ENCODE measurements around the gene PCDHGA7.
"Not testable (repeated sequence)": the region's sequence is repeated elsewhere in the genome, so short reads cannot be mapped to it uniquely, and the experiment has no call there.

PCDHGA7 gene

DNA sequence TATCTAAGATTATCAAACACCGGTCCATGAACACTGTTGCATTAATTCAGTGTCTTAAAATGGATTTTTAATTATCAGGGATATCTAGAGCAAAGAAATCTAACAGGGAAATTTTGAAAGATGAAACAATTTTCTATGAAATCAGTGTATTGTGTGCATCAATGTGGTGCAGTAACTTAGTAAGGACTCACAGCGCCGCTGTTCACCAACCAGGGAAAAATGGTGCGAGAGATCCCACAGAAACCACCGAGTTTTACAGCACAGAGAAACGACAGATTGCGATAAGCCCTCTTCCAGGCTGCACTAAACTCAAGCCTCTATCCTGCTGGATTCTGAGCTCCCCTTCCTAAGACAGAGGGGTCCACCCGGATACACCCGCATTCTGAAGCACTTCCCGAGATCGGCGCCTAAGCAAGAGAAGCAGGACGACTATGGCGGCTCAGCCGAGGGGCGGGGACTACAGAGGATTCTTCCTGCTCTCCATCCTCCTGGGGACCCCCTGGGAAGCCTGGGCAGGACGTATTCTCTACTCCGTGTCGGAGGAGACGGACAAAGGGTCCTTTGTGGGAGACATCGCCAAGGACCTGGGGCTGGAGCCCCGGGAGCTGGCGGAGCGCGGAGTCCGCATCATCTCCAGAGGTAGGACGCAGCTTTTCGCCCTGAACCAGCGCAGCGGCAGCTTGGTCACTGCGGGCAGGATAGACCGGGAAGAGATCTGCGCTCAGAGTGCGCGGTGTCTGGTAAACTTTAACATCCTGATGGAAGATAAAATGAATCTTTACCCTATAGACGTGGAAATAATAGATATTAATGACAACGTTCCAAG, at the start of gene PCDHGA7:
TSS of gene PCDHGA7 (plus strand) at position 274 of the 826 bp plus-strand sequence. CDS start at position 432, 158 bp downstream.
- Mint-ChIP-seq H3K4me3 (peak within 1 kb of the TSS; percentile 70 to 81), H3K9me3 (peaks cover 7 to 8% of the 10 kb centered on the region in 2 donors), H3K27me3 (peaks cover 57 to 69% of the 10 kb centered on the region in 2 donors), H3K27ac (peak within 1 kb of the TSS; percentile 14), H3K4me1 (peaks cover 0 to 4% of the 10 kb centered on the region in 2 donors), H3K36me3 (peaks cover 4 to 5% of the 10 kb centered on the region in 2 donors)
- DNase-seq (no peak), ATAC-seq (replicated peaks) (no peak)

DNA sequence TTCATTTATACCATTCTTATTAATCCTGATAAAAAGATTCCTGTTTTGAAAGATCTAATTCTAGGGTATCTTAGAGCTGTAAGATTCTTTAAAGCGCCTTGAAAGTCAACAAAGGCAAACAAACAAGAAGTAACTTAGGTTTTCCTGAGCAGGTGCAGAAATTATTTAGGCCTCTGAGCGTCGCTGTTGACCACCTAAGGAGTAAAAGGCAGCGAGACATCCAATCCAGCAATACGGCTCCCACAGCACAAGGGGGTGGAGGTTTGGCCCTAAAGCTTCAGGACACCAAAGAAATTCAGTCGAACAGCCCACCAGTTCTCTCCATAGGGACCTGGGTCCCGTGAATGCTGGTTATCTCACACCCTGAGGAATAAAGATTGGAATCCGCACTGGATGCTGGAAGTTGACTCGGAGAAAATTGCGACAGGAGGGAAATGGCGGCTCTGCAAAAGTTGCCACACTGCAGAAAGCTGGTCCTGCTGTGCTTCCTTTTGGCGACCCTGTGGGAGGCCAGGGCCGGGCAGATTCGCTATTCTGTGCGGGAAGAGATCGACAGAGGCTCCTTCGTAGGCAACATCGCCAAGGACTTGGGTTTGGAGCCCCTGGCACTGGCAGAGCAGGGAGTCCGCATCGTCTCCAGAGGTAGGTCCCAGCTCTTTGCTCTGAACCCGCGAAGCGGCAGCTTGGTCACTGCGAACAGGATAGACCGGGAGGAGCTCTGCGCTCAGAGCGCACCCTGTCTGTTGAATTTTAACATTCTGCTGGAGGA, 43.8 kb upstream of the PCDHGA7 start, which contains the start of gene PCDHGA2:
TSS of gene PCDHGA2 (plus strand) at position 223 of the 769 bp plus-strand sequence.
- DNase-seq (no peak), ATAC-seq (replicated peaks) (no peak)
- H3K9me3 Mint-ChIP-seq, result peaks cover 32 to 35% of the 10 kb centered on the region in 2 donors
- H3K27me3 Mint-ChIP-seq, result peaks cover 79 to 98% of the 10 kb centered on the region in 2 donors
- peak within 1 kb of the TSS in 1 of 2 donors; percentile 39 for H3K4me3 Mint-ChIP-seq
- peak within 1 kb of the TSS; percentile 37 for H3K27ac Mint-ChIP-seq
- H3K36me3 Mint-ChIP-seq, result peaks cover 8 to 17% of the 10 kb centered on the region in 2 donors
- no peaks in the 10 kb centered on the region for H3K4me1 Mint-ChIP-seq

DNA sequence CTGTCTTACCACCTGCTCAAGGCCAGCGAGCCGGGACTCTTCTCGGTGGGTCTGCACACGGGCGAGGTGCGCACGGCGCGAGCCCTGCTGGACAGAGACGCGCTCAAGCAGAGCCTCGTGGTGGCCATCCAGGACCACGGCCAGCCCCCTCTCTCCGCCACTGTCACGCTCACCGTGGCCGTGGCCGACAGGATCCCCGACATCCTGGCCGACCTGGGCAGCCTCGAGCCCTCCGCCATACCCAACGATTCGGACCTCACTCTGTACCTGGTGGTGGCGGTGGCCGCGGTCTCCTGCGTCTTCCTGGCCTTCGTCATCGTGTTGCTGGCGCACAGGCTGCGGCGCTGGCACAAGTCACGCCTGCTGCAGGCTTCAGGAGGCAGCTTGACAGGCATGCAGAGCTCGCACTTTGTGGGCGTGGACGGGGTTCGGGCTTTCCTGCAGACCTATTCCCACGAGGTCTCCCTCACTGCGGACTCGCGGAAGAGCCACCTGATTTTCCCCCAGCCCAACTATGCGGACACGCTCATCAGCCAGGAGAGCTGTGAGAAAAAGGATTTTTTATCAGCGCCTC, 41.7 kb upstream of the PCDHGA7 start:
- Mint-ChIP-seq H3K27me3 (peaks cover 78 to 98% of the 10 kb centered on the region in 2 donors), H3K36me3 (peaks cover 11 to 21% of the 10 kb centered on the region in 2 donors), H3K9me3 (peaks cover 29 to 37% of the 10 kb centered on the region in 2 donors)
- ATAC-seq (replicated peaks); H3K27ac Mint-ChIP-seq; H3K4me3 Mint-ChIP-seq; DNase-seq; H3K4me1 Mint-ChIP-seq: not testable (repeated sequence)

DNA sequence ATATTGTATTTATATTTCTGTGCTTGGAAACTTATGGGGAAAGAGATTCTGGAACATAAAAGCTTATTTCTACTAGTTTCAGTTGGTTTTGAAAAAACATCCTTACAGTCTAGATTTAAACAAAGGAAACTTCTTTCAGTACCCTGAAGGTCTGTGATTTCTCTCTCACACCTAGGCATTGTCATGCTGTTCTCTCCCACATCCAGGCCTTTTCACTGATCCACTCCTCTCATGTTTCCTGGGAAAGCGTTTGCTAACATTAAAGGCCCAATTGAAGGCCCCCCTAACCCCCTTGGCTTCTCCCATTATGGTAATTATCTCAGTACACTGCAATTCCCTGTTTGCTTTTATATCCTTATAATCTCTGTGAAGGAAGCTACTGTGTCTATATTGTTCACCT, 39.8 kb upstream of the PCDHGA7 start:
- DNase-seq (no peak), ATAC-seq (replicated peaks) (no peak)
- Mint-ChIP-seq H3K36me3 (peaks cover 13 to 29% of the 10 kb centered on the region in 2 donors), H3K4me1 (no peaks in the 10 kb centered on the region), H3K9me3 (peaks cover 31 to 32% of the 10 kb centered on the region in 2 donors), H3K27ac (no peak overlapping the region), H3K27me3 (peaks cover 69 to 93% of the 10 kb centered on the region in 2 donors), H3K4me3 (no peak overlapping the region)

DNA sequence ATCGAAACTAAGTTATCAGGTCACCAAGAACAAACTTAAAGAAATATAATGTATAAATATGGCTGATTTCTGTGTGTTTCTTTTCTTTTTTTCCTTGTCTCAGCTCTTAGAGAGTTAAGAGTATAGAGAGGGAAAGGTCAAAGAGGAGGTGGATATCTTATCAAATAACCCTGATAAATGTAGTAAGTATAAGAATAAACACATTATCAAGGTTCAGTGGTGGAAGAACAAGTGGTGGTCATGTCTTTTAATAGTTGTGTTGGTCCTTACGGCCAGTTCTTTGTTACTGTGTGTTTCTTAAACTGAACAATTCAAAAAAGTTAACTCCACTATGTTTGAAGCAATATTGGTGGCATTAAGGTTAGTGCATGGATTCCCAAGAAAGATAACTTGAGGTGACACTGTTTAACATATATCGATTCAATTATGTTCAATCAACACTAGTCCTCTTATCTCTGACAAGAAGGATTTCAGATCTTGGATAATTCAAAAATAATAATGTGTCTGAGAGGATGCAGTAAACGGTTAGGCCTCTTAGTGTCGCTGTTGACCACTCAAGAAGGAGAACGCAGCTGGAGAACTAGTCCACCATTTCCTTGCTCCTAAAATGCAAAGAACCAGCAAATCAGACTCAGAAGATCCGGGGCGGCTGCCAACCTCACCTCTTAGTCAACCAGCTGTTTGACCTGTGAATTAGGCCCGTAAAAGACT, 39.1 kb upstream of the PCDHGA7 start, which contains the start of gene PCDHGA3:
TSS of gene PCDHGA3 (plus strand) at position 588 of the 711 bp plus-strand sequence. CDS start 205 bp downstream, outside the sequence.
- no peaks in the 10 kb centered on the region for H3K4me1 Mint-ChIP-seq

DNA sequence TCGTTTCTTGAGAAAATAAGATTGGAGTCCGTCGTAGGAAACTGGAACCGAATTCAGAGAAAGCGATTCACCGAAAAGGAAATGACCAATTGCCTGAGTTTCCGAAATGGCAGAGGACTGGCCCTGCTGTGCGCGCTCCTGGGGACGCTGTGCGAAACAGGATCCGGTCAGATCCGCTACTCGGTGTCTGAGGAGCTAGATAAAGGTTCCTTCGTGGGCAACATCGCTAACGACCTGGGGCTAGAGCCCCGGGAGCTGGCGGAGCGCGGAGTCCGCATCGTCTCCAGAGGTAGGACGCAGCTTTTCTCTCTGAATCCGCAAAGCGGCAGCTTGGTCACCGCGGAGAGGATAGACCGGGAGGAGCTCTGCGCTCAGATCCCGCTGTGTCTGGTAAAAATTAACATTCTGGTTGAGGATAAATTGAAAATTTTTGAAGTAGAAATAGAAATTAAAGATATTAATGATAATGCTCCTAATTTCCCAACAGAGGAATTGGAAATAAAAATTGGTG, 38.5 kb upstream of the PCDHGA7 start:
- no peak for DNase-seq
- peaks cover 63 to 89% of the 10 kb centered on the region in 2 donors for H3K27me3 Mint-ChIP-seq

More for the DNA sequence above, 39.1 kb upstream of the PCDHGA7 start, which contains the start of gene PCDHGA3:
- H3K27me3 Mint-ChIP-seq, result peaks cover 64 to 89% of the 10 kb centered on the region in 2 donors
- peaks cover 13 to 25% of the 10 kb centered on the region in 2 donors for H3K36me3 Mint-ChIP-seq
- peak within 1 kb of the TSS; percentile 36 to 65 for H3K4me3 Mint-ChIP-seq
- DNase-seq (no peak), ATAC-seq (replicated peaks) (no peak)
- peaks cover 26 to 29% of the 10 kb centered on the region in 2 donors for H3K9me3 Mint-ChIP-seq
- H3K27ac Mint-ChIP-seq, result peak within 1 kb of the TSS; percentile 14

DNA sequence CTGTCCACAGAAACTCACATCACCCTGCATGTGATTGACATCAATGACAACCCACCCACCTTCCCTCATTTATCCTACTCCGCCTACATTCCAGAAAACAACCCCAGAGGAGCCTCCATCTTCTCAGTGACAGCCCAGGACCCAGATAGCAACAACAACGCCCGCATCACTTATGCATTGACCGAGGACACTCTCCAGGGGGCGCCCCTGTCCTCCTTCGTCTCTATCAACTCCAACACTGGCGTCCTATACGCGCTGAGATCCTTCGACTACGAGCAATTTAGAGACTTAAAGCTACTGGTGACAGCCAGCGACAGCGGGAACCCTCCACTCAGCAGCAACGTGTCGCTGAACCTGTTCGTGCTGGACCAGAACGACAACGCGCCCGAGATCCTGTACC, 37.2 kb upstream of the PCDHGA7 start:
- Mint-ChIP-seq H3K27ac (no peak overlapping the region), H3K27me3 (peaks cover 60 to 84% of the 10 kb centered on the region in 2 donors), H3K9me3 (peaks cover 25 to 30% of the 10 kb centered on the region in 2 donors), H3K4me1 (no peaks in the 10 kb centered on the region), H3K4me3 (peak overlapping the region in 1 of 2 donors; percentile 21), H3K36me3 (peaks cover 15 to 26% of the 10 kb centered on the region in 2 donors)
- DNase-seq (no peak), ATAC-seq (replicated peaks) (no peak)

More for the DNA sequence above, 38.5 kb upstream of the PCDHGA7 start:
- Mint-ChIP-seq H3K36me3 (peaks cover 13 to 25% of the 10 kb centered on the region in 2 donors), H3K4me3 (peak overlapping the region; percentile 36 to 65), H3K9me3 (peaks cover 26% of the 10 kb centered on the region in 2 donors), H3K27ac (peak overlapping the region; percentile 14), H3K4me1 (no peaks in the 10 kb centered on the region)
- ATAC-seq (replicated peaks), result no peak

DNA sequence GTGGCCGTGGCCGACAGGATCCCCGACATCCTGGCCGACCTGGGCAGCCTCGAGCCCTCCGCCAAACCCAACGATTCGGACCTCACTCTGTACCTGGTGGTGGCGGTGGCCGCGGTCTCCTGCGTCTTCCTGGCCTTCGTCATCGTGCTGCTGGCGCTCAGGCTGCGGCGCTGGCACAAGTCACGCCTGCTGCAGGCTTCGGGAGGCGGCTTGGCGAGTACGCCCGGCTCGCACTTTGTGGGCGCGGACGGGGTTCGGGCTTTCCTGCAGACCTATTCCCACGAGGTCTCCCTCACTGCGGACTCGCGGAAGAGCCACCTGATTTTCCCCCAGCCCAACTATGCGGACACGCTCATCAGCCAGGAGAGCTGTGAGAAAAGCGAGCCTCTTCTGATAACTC, 36.5 kb upstream of the PCDHGA7 start:
- peaks cover 11 to 25% of the 10 kb centered on the region in 2 donors for H3K36me3 Mint-ChIP-seq
- H3K4me1 Mint-ChIP-seq; DNase-seq; H3K27ac Mint-ChIP-seq; ATAC-seq (replicated peaks); H3K4me3 Mint-ChIP-seq: not testable (repeated sequence)
- peaks cover 22 to 27% of the 10 kb centered on the region in 2 donors for H3K9me3 Mint-ChIP-seq
- peaks cover 63 to 84% of the 10 kb centered on the region in 2 donors for H3K27me3 Mint-ChIP-seq

DNA sequence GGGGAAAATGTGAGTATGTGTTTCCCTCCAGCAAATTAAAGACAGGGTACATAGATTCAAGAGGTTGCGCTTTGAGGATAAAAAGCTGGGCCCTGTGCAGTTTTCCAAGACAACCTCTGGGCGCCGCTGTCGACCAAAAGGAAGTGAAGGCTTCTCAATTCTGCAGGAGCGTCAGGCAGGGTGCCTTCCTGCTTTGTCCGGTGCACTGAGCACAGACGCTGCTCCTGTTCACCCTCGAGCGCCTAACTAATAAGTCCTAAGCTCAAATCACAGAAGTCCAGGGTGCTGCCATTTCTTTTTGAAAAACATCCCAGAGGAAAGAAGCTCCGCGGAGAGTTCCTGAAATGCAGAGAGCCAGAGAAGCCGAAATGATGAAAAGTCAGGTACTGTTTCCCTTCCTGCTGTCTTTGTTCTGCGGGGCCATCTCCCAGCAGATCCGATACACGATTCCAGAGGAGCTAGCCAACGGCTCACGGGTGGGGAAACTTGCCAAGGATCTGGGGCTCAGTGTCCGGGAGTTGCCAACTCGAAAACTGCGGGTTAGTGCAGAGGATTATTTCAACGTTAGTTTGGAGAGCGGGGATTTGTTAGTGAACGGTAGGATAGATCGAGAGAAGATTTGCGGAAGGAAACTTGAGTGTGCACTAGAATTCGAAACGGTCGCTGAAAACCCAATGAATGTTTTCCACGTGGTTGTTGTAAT, 32.5 kb upstream of the PCDHGA7 start, which contains the start of gene PCDHGB1:
TSS of gene PCDHGB1 (plus strand) at position 183 of the 703 bp plus-strand sequence. CDS start at position 345, 162 bp downstream.
- Mint-ChIP-seq H3K27ac (no peak within 1 kb of the TSS), H3K4me3 (peak within 1 kb of the TSS in 1 of 2 donors; percentile 44), H3K9me3 (peaks cover 19 to 22% of the 10 kb centered on the region in 2 donors), H3K36me3 (peaks cover 14 to 27% of the 10 kb centered on the region in 2 donors), H3K4me1 (peaks cover 0 to 1% of the 10 kb centered on the region in 2 donors), H3K27me3 (peaks cover 54 to 74% of the 10 kb centered on the region in 2 donors)
- ATAC-seq (replicated peaks), result no peak
- no peak for DNase-seq

DNA sequence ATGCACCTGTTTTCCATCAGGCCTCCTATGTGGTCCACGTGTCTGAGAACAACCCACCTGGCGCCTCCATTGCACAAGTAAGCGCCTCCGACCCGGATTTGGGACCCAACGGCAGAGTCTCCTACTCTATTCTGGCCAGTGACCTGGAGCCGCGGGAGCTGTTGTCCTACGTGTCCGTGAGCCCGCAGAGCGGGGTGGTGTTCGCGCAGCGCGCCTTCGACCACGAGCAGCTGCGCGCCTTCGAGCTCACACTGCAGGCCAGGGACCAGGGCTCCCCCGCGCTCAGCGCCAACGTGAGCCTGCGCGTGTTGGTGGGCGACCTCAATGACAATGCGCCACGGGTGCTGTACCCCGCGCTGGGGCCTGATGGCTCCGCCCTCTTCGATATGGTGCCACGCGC, 31.0 kb upstream of the PCDHGA7 start:
- Mint-ChIP-seq H3K4me1 (peaks cover 0 to 1% of the 10 kb centered on the region in 2 donors), H3K9me3 (peaks cover 19 to 20% of the 10 kb centered on the region in 2 donors)
- no peak for ATAC-seq (replicated peaks)

DNA sequence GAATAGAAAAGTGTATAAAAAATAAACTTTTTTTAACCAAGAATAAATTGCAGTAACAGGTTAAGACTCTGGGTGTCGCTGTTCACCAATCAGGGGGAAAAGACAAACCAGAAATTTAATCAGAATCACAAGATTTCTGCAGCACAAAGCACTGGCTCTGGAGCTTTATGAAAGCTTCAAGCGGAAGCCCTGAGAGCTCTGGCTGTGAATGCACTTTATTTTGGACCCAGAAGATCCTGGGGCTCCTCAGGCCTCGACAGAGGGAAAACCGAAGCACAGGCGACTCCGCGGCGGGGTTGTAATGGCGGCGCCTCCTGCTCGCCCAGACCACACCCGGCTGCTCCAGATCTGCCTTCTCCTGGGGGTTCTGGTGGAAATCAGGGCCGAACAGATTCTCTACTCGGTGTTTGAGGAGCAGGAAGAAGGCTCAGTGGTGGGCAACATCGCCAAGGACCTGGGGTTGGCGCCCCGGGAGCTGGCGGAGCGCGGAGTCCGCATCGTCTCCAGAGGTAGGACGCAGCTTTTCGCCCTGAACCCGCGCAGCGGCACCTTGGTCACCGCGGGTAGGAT, 27.6 kb upstream of the PCDHGA7 start, which contains the start of gene PCDHGA4:
TSS of gene PCDHGA4 (plus strand) at position 122 of the 570 bp plus-strand sequence. CDS start at position 209, 87 bp downstream.
- H3K36me3 Mint-ChIP-seq, result peaks cover 12 to 15% of the 10 kb centered on the region in 2 donors
- DNase-seq, result no peak

More for the DNA sequence above, 31.0 kb upstream of the PCDHGA7 start:
- peaks cover 63 to 74% of the 10 kb centered on the region in 2 donors for H3K27me3 Mint-ChIP-seq
- peaks cover 11 to 19% of the 10 kb centered on the region in 2 donors for H3K36me3 Mint-ChIP-seq
- H3K4me3 Mint-ChIP-seq, result no peak overlapping the region
- DNase-seq, result no peak
- H3K27ac Mint-ChIP-seq, result no peak overlapping the region

DNA sequence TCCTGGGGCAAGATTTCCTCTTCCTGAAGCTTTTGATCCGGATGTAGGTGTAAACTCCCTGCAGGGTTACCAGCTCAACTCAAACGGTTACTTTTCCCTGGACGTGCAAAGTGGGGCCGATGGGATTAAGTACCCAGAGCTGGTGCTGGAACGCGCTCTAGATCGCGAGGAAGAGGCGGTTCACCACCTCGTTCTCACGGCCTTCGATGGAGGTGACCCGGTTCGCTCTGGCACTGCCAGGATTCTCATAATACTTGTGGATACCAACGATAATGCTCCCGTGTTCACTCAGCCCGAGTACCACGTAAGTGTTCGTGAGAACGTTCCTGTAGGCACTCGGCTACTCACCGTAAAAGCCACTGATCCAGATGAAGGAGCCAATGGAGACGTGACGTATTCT, 26.9 kb upstream of the PCDHGA7 start:
- H3K36me3 Mint-ChIP-seq, result peaks cover 11 to 14% of the 10 kb centered on the region in 2 donors
- no peak overlapping the region for H3K27ac Mint-ChIP-seq
- H3K9me3 Mint-ChIP-seq, result peaks cover 12 to 19% of the 10 kb centered on the region in 2 donors
- no peak overlapping the region for H3K4me3 Mint-ChIP-seq
- H3K4me1 Mint-ChIP-seq, result peaks cover 0 to 1% of the 10 kb centered on the region in 2 donors
- no peak for DNase-seq
- peaks cover 65 to 83% of the 10 kb centered on the region in 2 donors for H3K27me3 Mint-ChIP-seq
- ATAC-seq (replicated peaks), result no peak

More for the DNA sequence above, 27.6 kb upstream of the PCDHGA7 start, which contains the start of gene PCDHGA4:
- no peak within 1 kb of the TSS for H3K4me3 Mint-ChIP-seq
- H3K27ac Mint-ChIP-seq, result no peak within 1 kb of the TSS
- peaks cover 65 to 83% of the 10 kb centered on the region in 2 donors for H3K27me3 Mint-ChIP-seq
- H3K9me3 Mint-ChIP-seq, result peaks cover 13 to 21% of the 10 kb centered on the region in 2 donors
- H3K4me1 Mint-ChIP-seq, result peaks cover 0 to 1% of the 10 kb centered on the region in 2 donors
- ATAC-seq (replicated peaks), result no peak
